Measurements from ENCODE around the gene COG7. TPM values are rescaled to one million over a fixed set of nuclear protein-coding genes. Genes with fewer than 3 reads are reported as not detected.

The COG7 gene
- total RNA-seq, 2 experiments from 2014 or later, result 20.0 to 21.5 TPM

DNA sequence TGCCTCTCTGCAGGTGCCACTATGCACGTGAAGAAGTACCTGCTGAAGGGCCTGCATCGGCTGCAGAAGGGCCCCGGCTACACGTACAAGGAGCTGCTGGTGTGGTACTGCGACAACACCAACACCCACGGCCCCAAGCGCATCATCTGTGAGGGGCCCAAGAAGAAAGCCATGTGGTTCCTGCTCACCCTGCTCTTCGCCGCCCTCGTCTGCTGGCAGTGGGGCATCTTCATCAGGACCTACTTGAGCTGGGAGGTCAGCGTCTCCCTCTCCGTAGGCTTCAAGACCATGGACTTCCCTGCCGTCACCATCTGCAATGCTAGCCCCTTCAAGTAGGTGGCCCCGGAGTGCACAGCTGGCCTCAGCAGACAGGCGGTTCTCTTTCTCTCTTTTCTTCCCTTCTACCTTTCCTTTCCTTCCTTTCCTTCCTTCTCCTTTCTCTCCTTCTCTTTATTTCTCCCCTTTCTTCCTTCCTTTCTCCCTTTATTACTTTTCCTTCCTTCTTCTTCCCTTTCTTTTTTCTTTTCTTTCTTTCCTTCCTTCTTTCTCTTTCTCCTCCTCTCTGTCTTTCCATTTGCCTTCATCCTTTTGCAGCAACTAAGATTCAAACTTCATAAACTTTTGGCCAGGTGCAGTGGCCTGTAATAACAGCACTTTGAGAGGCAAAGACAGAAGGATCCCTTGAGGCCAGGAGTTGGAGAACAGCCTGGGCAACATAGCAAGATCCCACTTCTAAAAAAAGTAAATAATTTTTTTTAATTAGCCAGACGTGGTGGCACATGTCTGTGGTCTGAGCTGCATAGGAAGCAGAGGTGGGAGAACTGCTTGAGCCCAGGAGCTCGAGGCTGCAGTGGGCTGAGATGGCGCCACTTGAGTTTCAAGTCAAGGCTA, 104.2 kb downstream of the COG7 start:
- no peak for DNase-seq
- no peak overlapping the region for H3K27ac Mint-ChIP-seq
- ChIA-PET POLR2A (no interaction called here), CTCF (no interaction called here)
- H3K27me3 Mint-ChIP-seq (ENCODE audit: low read depth), result no peaks in the 10 kb centered on the region
- no peak overlapping the region for H3K4me3 Mint-ChIP-seq
- H3K9me3 Mint-ChIP-seq (ENCODE audit: insufficient read depth), result no peaks in the 10 kb centered on the region
- H3K4me1 Mint-ChIP-seq (ENCODE audit: low read depth), result no peaks in the 10 kb centered on the region
- H3K36me3 Mint-ChIP-seq (ENCODE audit: low read depth), result no peaks in the 10 kb centered on the region
- no peak for ATAC-seq

DNA sequence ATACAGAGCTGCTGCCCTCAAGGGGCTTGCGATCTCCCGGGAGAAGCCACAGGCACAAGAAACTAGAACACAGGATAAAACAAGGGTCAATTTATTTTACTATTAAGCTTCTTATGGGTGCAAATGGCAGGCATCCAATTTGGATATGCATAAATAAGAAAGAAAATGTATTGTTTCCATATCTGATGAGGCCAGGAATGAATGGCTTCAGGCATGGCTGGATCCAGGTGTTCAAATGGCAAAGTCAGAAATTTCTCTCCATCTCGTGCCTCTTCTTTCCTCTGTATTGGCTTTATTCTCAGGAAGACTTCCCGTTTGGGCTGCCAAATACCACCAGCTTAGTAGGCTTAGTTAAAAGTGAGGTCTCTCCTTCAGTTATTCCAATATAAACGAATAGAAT, 107.8 kb downstream of the COG7 start:
- no peaks in the 10 kb centered on the region for H3K9me3 Mint-ChIP-seq (ENCODE audit: insufficient read depth)
- H3K36me3 Mint-ChIP-seq (ENCODE audit: low read depth), result no peaks in the 10 kb centered on the region
- no peaks in the 10 kb centered on the region for H3K4me1 Mint-ChIP-seq (ENCODE audit: low read depth)
- DNase-seq, result no peak
- H3K4me3 Mint-ChIP-seq, result no peak overlapping the region
- ATAC-seq, result no peak
- no peak overlapping the region for H3K27ac Mint-ChIP-seq
- peaks cover 4% of the 10 kb centered on the region for H3K27me3 Mint-ChIP-seq (ENCODE audit: low read depth)
- POLR2A ChIA-PET, result no interaction called here
- CTCF ChIA-PET, result no interaction called here

DNA sequence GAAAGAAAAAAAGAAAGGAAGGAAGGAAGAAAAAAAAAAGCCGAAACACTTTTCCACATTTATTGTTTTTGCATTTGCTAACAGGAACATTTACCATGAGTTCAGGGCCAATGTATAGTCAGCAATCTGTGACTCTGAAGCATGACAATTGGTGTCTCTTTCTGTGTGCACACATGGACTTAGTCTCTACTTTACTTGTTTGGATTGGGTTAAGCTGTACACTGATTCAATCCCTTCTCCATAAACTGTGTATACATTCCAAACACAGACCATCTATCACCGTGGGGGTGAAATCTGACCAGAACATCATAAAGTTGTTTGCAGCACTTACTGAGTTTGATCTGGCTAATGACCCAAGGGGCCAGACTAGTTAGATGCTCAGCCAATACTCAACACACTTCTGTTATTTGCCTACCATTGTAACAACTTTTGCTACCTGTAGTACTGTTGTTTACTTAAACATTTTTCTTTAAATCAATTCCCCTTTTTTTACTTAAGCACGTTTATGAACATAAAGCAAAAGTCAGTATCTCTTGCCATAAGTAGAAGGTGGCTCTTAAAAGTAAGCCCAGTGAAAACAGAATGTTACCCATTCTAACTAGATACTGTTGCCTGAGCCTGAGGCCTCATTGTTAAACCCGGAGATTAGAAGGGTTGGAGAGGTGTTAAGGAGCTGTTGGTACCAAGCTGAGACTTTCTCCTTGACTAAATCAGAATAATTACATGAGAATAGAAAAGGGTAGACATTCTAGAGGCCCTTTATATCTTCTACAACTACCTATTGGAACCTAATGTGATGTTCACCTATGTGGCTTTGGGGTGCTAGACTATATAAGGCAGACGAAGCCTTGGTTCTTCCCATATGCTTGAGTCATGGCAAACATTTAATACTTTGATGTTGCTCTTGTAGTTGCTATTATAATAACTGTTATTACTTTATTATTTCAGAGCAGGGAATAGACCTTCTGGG, 109.1 kb downstream of the COG7 start:
- no peaks in the 10 kb centered on the region for H3K36me3 Mint-ChIP-seq (ENCODE audit: low read depth)
- ChIA-PET CTCF (no interaction called here), POLR2A (no interaction called here)
- H3K4me3 Mint-ChIP-seq, result no peak overlapping the region
- DNase-seq, result no peak
- no peaks in the 10 kb centered on the region for H3K4me1 Mint-ChIP-seq (ENCODE audit: low read depth)
- H3K9me3 Mint-ChIP-seq (ENCODE audit: insufficient read depth), result no peaks in the 10 kb centered on the region
- no peak overlapping the region for H3K27ac Mint-ChIP-seq
- H3K27me3 Mint-ChIP-seq (ENCODE audit: low read depth), result peaks cover 6% of the 10 kb centered on the region
- ATAC-seq, result no peak

DNA sequence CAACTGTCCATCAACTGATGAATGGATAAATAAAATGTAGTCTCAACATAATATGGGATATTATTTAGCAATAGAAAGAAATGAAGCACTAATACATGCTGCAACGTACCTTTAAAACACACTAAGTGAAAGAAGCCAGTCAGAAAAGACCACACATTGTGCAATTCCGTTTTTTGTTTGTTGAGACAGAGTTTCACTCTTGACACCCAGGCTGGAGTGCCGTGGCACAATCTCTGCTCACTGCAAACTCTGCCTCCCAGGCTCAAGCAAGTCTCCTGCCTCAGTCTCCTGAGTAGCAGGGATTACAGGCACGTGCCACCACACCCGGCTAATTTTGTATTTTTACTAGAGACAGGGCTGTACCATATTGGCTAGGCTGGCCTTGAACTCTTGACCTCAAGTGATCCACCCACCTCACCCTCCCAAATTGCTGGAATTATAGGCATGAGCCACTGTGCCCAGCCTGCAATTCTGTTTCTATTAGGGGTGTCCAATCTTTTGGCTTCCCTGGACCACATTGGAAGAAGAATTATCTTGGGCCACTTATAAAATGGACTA, 110.8 kb downstream of the COG7 start:
- Mint-ChIP-seq H3K27me3 (ENCODE audit: low read depth) (peaks cover 6% of the 10 kb centered on the region), H3K36me3 (ENCODE audit: low read depth) (no peaks in the 10 kb centered on the region), H3K4me1 (ENCODE audit: low read depth) (no peaks in the 10 kb centered on the region), H3K9me3 (ENCODE audit: insufficient read depth) (no peaks in the 10 kb centered on the region), H3K27ac (no peak overlapping the region), H3K4me3 (no peak overlapping the region)
- no peak for DNase-seq
- ATAC-seq, result no peak
- POLR2A ChIA-PET, result interaction anchor here (0.7 kb wide), 1 partner anchor 32 kb away, joined by 3 read pairs; no protein-coding TSS in a partner anchor
- CTCF ChIA-PET, result interaction anchor here (1.2 kb wide), 1 partner anchor 92 kb away, joined by 3 read pairs; no protein-coding TSS in a partner anchor

DNA sequence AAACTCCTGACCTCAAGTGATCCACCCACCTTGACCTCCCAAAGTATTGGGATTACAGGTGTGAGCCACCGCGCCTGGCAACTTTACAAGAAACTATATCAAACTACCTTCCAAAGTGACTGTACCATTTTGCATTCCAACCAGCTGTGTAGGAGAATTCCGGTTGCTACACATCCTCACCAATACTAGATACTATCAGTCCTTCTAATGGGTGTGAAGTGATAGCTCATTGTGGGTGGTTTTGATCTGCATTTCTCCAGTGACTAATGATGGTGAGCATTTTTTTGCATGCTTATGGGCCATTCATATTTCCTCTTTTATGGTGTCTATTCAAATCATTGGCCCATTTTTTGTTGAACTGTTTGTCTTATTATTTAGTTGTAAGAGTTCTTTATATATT, 113.2 kb downstream of the COG7 start:
- H3K9me3 Mint-ChIP-seq (ENCODE audit: insufficient read depth), result no peaks in the 10 kb centered on the region
- H3K4me1 Mint-ChIP-seq (ENCODE audit: low read depth), result no peaks in the 10 kb centered on the region
- H3K4me3 Mint-ChIP-seq, result no peak overlapping the region
- CTCF ChIA-PET, result no interaction called here
- POLR2A ChIA-PET, result no interaction called here
- DNase-seq, result no peak
- no peak for ATAC-seq
- no peaks in the 10 kb centered on the region for H3K36me3 Mint-ChIP-seq (ENCODE audit: low read depth)
- H3K27ac Mint-ChIP-seq, result no peak overlapping the region
- H3K27me3 Mint-ChIP-seq (ENCODE audit: low read depth), result peaks cover 6% of the 10 kb centered on the region

Other genes with a start within 250 kb of the COG7 start
- gene SCNN1B, start 150.9 kb downstream of the COG7 start, total RNA-seq, result not detected
- 100 to 1,000 TPM; 111 to 118 TPM for gene GGA2, start 57.3 kb upstream of the COG7 start, total RNA-seq
- gene EARS2, start 104.2 kb upstream of the COG7 start, total RNA-seq, result 10 to 100 TPM; 16.3 to 16.4 TPM
- 10 to 100 TPM; 40.2 to 46.3 TPM for gene UBFD1, start 104.5 kb upstream of the COG7 start, total RNA-seq
- gene NDUFAB1, start 143.1 kb upstream of the COG7 start, total RNA-seq, result 100 to 1,000 TPM; 100 to 105 TPM
- gene PALB2, start 188.1 kb upstream of the COG7 start, total RNA-seq, result 10 to 100 TPM; 22.7 to 26.1 TPM
- gene DCTN5, start 188.3 kb upstream of the COG7 start, total RNA-seq, result 10 to 100 TPM; 71.9 to 72.6 TPM
- 100 to 1,000 TPM; 138 to 139 TPM for gene PLK1, start 225.7 kb upstream of the COG7 start, total RNA-seq